Epithelial cell of esophagus (primary cell): Measurements from ENCODE around the gene MRPL21.

Experiments
- DNase-seq: peaks from one replicate; pipeline ENCODE4 v3.0.0; 2010; ENCODE audit warnings: low read depth
- H3K4me3 ChIP-seq: 2 replicates; pipeline ENCODE4 v1.5.1; 2011; ENCODE audit warnings: mild to moderate bottlenecking, low read length, control low read depth
- CTCF ChIP-seq: IDR thresholded peaks from 2 replicates; pipeline ENCODE4 v1.5.1; 2011; ENCODE audit warnings: low read depth, mild to moderate bottlenecking, low read length, control low read depth, inconsistent platforms; ENCODE audit not compliant: insufficient read depth; ENCODE audit errors: missing control alignments

The MRPL21 gene

GRCh38 chr11:68903288-68904247 lies at the start of gene MRPL21, which contains the start of gene IGHMBP2:
TSS of gene MRPL21 (minus strand) at chr11:68903832. CDS start at chr11:68903810, 22 bp downstream.
TSS of gene IGHMBP2 (plus strand) at chr11:68903891. CDS start at chr11:68903953, 62 bp downstream.
- peak; percentile 90 for DNase-seq
- no peak for TF ChIP-seq CTCF
- peak within 1 kb of the TSS; percentile 100 for H3K4me3 ChIP-seq

DNA sequence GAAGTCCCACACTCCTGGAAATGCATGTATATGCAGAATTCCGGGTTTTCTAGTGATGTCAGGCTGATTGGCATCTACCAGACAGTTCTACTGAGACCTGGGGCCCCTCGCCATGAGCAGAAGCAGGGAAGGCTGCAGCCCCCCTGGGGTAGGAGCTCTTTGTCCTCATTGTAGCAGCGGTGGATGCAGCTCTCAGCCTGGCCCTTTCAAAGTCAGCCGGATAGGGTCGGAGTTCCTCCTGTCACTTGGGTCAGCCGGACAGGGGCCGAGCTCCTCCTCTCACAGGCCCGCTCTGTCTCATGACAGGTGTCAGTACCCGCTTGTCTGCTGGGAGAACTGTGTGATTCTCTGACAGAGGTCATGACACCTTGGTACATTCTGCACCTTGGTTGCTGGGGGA lies 47.1 kb upstream of the MRPL21 start:
- no peak for DNase-seq
- TF ChIP-seq CTCF, result no peak
- no peak overlapping the region for H3K4me3 ChIP-seq

GRCh38 chr11:68950270-68950669 lies 46.6 kb upstream of the MRPL21 start:
- peak; percentile 20 for DNase-seq
- peak; percentile 53 for TF ChIP-seq CTCF
- H3K4me3 ChIP-seq, result no peak overlapping the region

- no peak for DNase-seq
- TF ChIP-seq CTCF, result no peak
- no peak overlapping the region for H3K4me3 ChIP-seq
These were observed 45.3 kb upstream of the MRPL21 start for GRCh38 chr11:68948935-68949334.

- no peak for TF ChIP-seq CTCF
- H3K4me3 ChIP-seq, result no peak overlapping the region
- DNase-seq, result no peak
These were observed 44.9 kb upstream of the MRPL21 start for GRCh38 chr11:68948496-68948895.

- no peak for TF ChIP-seq CTCF
- DNase-seq, result no peak
These were observed 43.5 kb upstream of the MRPL21 start for GRCh38 chr11:68947151-68947550.

More at GRCh38 chr11:68947151-68947550, 43.5 kb upstream of the MRPL21 start:
- no peak overlapping the region for H3K4me3 ChIP-seq
